ENCODE measurements around the gene ZNF446. TPM values are rescaled to one million over a fixed set of nuclear protein-coding genes. Genes with fewer than 3 reads are reported as not detected.

Gene ZNF446
- total and polyA plus RNA-seq, 9 of the 15 experiments (the other 6 are each of a cell fraction or from before 2014, with no cell fraction given) = 0.07 to 4.8 (median 1.2) TPM

GRCh38 chr19:58466760-58467589, 9.2 kb upstream of the ZNF446 start, which contains the start of gene ZNF324 (continued):
- TF ChIP-seq SIN3B (IDR thresholded peaks at IDR 0.05; ENCODE audit: low read depth) = peak; percentile 79
- TF ChIP-seq ZBTB43 (CRISPR knock-in tag; IDR thresholded peaks at IDR 0.05) = no peak
- peak in 1 of 2 experiments; percentile 92; a peak in 2 of 4 replicates for TF ChIP-seq HDAC1 (IDR thresholded peaks at IDR 0.05)
- TF ChIP-seq MCM2 (IDR thresholded peaks at IDR 0.05; ENCODE audit: low read depth) = no peak
- TF ChIP-seq STAT5B (CRISPR knock-in tag; IDR thresholded peaks at IDR 0.05) = no peak
- no peak for TF ChIP-seq HOXB6 (CRISPR knock-in tag; IDR thresholded peaks at IDR 0.05; ENCODE audit: borderline replicate concordance)
- peak; percentile 13 to 65; a peak in 2 of 4 replicates for TF ChIP-seq NONO (IDR thresholded peaks at IDR 0.05; ENCODE audit: low read depth in 2 of 2, low read length in 1 of 2)
- no peak for TF ChIP-seq ATF6 (CRISPR knock-in tag; IDR thresholded peaks at IDR 0.05)
- no peak for TF ChIP-seq NR2F6 (CRISPR knock-in tag; IDR thresholded peaks at IDR 0.05)
- peak; percentile 92 for TF ChIP-seq FUS (optimal IDR thresholded peaks at IDR 0.05; ENCODE audit: low read depth, low read length)
- no peak for TF ChIP-seq ZNF134 (CRISPR knock-in tag; conservative IDR thresholded peaks at IDR 0.05)
- peak; percentile 97 for TF ChIP-seq USF1 (CRISPR knock-in tag; IDR thresholded peaks at IDR 0.05)
- TF ChIP-seq ZNF76 (CRISPR knock-in tag; IDR thresholded peaks at IDR 0.05; ENCODE audit: borderline replicate concordance) = no peak
- TF ChIP-seq POLR2A (conservative IDR thresholded peaks at IDR 0.05) = peak; percentile 79
- peak; percentile 67; the same call in 1 of the 2 replicates for TF ChIP-seq ATF7 (IDR thresholded peaks at IDR 0.05)
- TF ChIP-seq FIP1L1 (IDR thresholded peaks at IDR 0.05; ENCODE audit: low read depth, low read length, poor library complexity, severe bottlenecking) = peak; percentile 81
- TF ChIP-seq ZNF431 (CRISPR knock-in tag; IDR thresholded peaks at IDR 0.05) = no peak
- peak; percentile 44; the same call in 1 of the 2 replicates for TF ChIP-seq E2F1 (CRISPR knock-in tag; IDR thresholded peaks at IDR 0.05)
- TF ChIP-seq U2AF1 (optimal IDR thresholded peaks at IDR 0.05; ENCODE audit: low read depth, low read length) = peak; percentile 95
- peak; percentile 85 for TF ChIP-seq MAX (CRISPR knock-in tag; IDR thresholded peaks at IDR 0.05)
- peak; percentile 74; the same call in 1 of the 2 replicates for TF ChIP-seq PKNOX1 (IDR thresholded peaks at IDR 0.05)
